GM18909 (cell line): ENCODE measurements around the gene SCG3.

Experiments
- ATAC-seq: cut with Tn5 transposase; IDR thresholded peaks from one replicate; pipeline ENCODE4 v1.9.1; 2021; ENCODE audit warnings: mild to moderate bottlenecking; ENCODE audit not compliant: unreplicated experiment, poor library complexity

Gene SCG3

DNA sequence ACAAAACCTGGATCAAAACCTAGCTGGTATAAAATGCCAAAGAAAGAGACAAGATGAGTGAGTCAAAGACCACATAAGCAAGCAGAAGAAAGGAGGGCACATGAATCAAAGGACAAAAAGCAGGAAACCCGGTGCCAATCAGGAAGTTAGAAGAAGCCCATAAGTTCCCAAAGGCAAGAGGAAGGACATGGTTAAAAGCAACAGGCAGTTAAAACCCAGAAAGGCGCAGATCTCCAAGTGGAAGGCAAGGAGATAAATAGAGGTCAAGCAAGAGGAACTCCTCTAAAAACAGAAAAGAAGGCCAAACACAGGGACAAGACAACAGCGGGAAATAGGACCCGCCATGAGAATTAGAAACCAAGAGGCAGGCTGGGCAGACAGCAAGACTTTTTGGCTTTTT, 74.5 kb downstream of the SCG3 start:
- no peak for ATAC-seq

- ATAC-seq = no peak
Measured at GRCh38 chr15:51756482-51756881, 75.2 kb downstream of the SCG3 start.

GRCh38 chr15:51757450-51757849, 76.1 kb downstream of the SCG3 start:
- no peak for ATAC-seq

DNA sequence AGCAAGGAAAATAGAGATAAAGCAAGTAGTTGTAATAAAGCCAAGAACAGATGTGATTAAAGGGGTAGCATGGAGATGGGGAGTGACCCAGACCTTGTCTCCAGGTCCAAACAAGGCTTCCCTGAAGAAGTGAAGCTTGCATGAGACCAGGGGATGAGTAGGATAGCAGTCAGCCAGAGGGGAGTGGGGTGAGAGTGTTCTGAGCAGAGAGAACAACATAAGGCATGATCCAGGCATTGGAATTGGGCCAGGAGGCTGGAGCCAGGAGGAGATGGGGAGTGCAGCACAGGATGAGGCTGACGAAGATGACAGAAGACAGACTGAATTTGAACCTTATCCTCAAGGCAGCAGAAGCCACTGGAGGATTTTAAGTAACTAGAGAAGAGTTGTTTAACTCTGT, 77.3 kb downstream of the SCG3 start:
- no peak for ATAC-seq

DNA sequence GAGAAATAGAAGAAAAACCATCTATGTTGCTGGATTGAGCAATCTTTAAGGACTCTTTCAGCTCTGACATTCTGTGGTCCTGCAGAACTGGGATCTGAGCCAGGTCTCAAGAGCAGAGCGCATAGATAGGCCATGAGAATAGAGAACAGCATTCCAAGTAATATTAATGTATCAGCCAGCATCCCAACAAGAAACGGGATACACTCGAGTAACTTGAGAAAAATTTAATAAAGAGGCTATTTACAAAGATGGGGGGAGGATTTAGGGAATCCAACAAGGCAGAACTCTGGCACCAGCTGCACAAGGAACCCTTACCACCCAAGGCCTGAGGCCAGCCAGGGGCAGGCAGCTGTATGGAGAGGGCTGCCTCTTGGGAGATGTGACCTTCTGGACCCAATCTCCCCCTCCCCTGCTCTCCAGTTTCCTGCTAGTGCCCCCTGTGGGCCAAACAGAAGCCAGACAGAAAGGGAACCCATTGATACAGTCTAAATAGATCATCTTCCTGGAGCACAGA, 78.3 kb downstream of the SCG3 start:
- no peak for ATAC-seq

GRCh38 chr15:51760805-51761204, 79.5 kb downstream of the SCG3 start:
- ATAC-seq = no peak

GRCh38 chr15:51765751-51766150, 84.4 kb downstream of the SCG3 start:
- no peak for ATAC-seq

DNA sequence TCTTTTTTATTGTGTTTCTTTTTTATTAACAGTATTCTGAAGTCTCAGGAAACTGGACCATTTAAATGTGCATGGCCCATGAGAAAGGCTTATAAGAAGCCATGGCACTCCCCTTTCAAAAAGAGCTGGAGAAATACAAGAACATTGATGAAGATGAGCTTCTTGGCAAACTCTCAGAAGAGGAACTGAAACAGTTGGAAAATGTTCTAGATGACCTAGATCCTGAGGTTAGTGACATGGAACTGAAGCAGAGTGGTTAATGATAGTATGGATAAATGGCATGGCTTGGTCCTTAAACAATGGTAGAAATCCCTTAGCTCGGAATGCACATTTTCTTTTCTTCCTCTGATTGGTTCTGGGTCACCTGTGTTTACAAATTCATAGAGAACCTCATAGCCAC, 85.0 kb downstream of the SCG3 start:
- ATAC-seq = no peak

DNA sequence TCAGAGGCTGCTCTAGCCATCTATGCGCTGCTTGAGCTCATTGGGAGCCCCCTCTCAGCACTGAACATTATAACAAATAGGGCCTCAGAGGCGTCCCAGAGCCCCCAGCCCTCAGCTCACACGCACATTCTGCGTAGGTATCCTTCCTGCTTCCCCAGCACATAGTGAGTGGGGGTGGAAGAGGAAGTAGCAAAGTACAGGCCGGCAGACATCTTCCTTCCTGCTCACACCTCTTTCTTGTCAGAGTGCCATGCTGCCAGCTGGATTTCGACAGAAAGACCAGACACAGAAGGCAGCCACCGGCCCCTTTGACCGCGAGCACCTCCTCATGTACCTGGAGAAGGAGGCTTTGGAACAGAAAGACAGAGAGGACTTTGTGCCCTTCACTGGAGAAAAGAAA, 86.7 kb downstream of the SCG3 start:
- no peak for ATAC-seq
